ENCODE measurements around the gene TOR1AIP2. TPM values are rescaled to one million over a fixed set of nuclear protein-coding genes. Genes with fewer than 3 reads are reported as not detected.

Gene TOR1AIP2
- 61.6 and 80.0 TPM in 2 replicates for total RNA-seq

DNA sequence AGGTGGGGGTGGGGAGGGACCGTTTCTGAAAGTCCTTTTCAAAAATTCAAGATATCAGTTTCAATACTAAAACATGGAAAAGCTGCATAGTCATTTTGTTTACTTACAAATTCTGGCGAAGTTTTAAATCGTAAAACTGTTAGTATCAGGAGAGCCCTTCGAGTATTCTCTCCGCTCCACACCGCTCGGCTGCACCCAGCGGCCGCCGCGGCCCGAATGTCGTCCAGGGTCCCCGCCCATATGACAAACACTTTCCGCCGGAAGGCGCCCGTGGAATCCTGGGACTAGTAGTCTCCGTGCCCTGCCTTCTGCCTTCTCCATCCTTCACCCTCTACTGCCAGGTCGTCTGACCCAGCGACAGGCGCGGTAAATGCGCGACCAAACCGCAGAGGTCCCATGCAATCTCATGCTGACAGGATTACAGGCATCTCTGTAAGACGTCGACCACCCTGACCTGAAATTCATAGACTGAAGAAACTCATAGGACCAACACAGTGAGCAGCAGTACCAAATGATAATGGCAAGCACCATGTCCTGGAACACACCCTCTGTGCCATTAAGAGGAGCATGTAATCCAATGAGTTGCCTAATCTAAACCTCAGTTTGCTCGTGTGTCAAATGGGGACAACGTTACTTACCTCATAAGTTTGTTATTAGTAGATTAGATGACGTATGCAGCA lies at the start of gene TOR1AIP2:
Gene TOR1AIP2 (minus strand): TSS at position 218 of the 680 bp plus-strand sequence. CDS start 25,138 bp downstream, outside the sequence.

GRCh38 chr1:179882253-179883039 lies 4.8 kb upstream of the TOR1AIP2 start, which contains the start of gene TOR1AIP1:
TOR1AIP1 (plus strand) TSS chr1:179882285; CDS start chr1:179882503, 218 bp downstream.

Other genes with a start within 250 kb of the TOR1AIP2 start
- gene FAM163A, start 134.5 kb downstream of the TOR1AIP2 start, total RNA-seq, result 0.09 TPM in 2 replicates
- 22.0 and 25.6 TPM in 2 replicates for gene TOR1AIP1, start 4.5 kb upstream of the TOR1AIP2 start, total RNA-seq
- 35.6 and 47.0 TPM in 2 replicates for gene CEP350, start 77.0 kb upstream of the TOR1AIP2 start, total RNA-seq